SK-N-SH treated with all-trans-retinoic acid at 6 μM for 48 hours (cell line): Measurements from ENCODE around the gene NDRG2.

Source experiments
- ATAC-seq: fragments of 200-7000 bp; cut with Tn5 transposase; 3 replicates; pipeline ENCODE4 v1.9.1; 2020; ENCODE audit warnings: mild to moderate bottlenecking, moderate library complexity
- CSDC2 ChIP-seq: fragments of 250-450 bp; sonication (Bioruptor Pico); IDR thresholded peaks from 2 replicates; pipeline ENCODE4 v1.5.0; 2020; ENCODE audit warnings: mild to moderate bottlenecking, moderate library complexity
- ESRRG ChIP-seq: fragments of 250-450 bp; sonication (Bioruptor Pico); IDR thresholded peaks from 2 replicates; pipeline ENCODE4 v1.6.1; 2021; ENCODE audit warnings: mild to moderate bottlenecking
- GLIS3 ChIP-seq: fragments of 250-450 bp; sonication (Bioruptor Pico); IDR thresholded peaks from 2 replicates; pipeline ENCODE4 v1.5.0; 2020; ENCODE audit warnings: mild to moderate bottlenecking, moderate library complexity
- ISL1 ChIP-seq: fragments of 250-450 bp; sonication (Bioruptor Pico); IDR thresholded peaks from 2 replicates; pipeline ENCODE4 v2.1.2; 2022; ENCODE audit warnings: mild to moderate bottlenecking, moderate library complexity
- OSR1 ChIP-seq: fragments of 250-450 bp; sonication (Bioruptor Pico); IDR thresholded peaks from 2 replicates; pipeline ENCODE4 v1.8.0; 2022; ENCODE audit warnings: moderate library complexity, mild to moderate bottlenecking, inconsistent platforms
- PPARA ChIP-seq: fragments of 250-450 bp; sonication (Bioruptor Pico); IDR thresholded peaks from 2 replicates; pipeline ENCODE4 v1.5.0; 2020; ENCODE audit warnings: mild to moderate bottlenecking, borderline replicate concordance
- SNAI2 ChIP-seq: fragments of 250-450 bp; sonication (Bioruptor Pico); IDR thresholded peaks from 2 replicates; pipeline ENCODE4 v1.5.0; 2020; ENCODE audit warnings: mild to moderate bottlenecking, moderate library complexity
- TOX ChIP-seq: fragments of 250-450 bp; sonication (Bioruptor Pico); IDR thresholded peaks from 2 replicates; pipeline ENCODE4 v1.8.0; 2021; ENCODE audit warnings: mild to moderate bottlenecking, moderate library complexity, borderline replicate concordance
- ZFP30 ChIP-seq: fragments of 450-650 bp; formaldehyde crosslinking; IDR thresholded peaks from 2 replicates; pipeline ENCODE4 v1.5.0; 2022; ENCODE audit warnings: mild to moderate bottlenecking, moderate library complexity
- ZNF565 ChIP-seq: fragments of 450-650 bp; formaldehyde crosslinking; conservative IDR thresholded peaks from 2 replicates; pipeline ENCODE4 v1.5.0; 2020; ENCODE audit warnings: low read depth, mild to moderate bottlenecking, moderate library complexity
- ZNF70 ChIP-seq: fragments of 450-650 bp; formaldehyde crosslinking; IDR thresholded peaks from 2 replicates; pipeline ENCODE4 v1.5.0; 2020; ENCODE audit warnings: mild to moderate bottlenecking, moderate library complexity
- ZNF8 ChIP-seq: fragments of 450-650 bp; formaldehyde crosslinking; IDR thresholded peaks from 2 replicates; pipeline ENCODE4 v1.5.0; 2020; ENCODE audit warnings: mild to moderate bottlenecking, moderate library complexity
- TF ChIP-seq, protein P1 (sequence below): fragments of 250-450 bp; sonication (Bioruptor Pico); IDR thresholded peaks from 2 replicates; pipeline ENCODE4 v1.5.1; 2020; ENCODE audit warnings: low read depth, mild to moderate bottlenecking, moderate library complexity
- TF ChIP-seq, protein P2 (sequence below): fragments of 250-450 bp; sonication (Bioruptor Pico); IDR thresholded peaks from 2 replicates; pipeline ENCODE4 v1.8.0; 2021; ENCODE audit warnings: low read depth, mild to moderate bottlenecking, moderate library complexity, borderline replicate concordance
- TF ChIP-seq, protein P3 (sequence below): fragments of 250-450 bp; sonication (Bioruptor Pico); IDR thresholded peaks from 2 replicates; pipeline ENCODE4 v1.5.1; 2021; ENCODE audit warnings: mild to moderate bottlenecking, moderate library complexity
- TF ChIP-seq, protein P4 (sequence below): fragments of 250-450 bp; sonication (Bioruptor Pico); IDR thresholded peaks from 2 replicates; pipeline ENCODE4 v1.5.0; 2020; ENCODE audit warnings: mild to moderate bottlenecking, moderate library complexity
- TF ChIP-seq, protein P5 (sequence below): fragments of 250-450 bp; sonication (Bioruptor Pico); IDR thresholded peaks from 2 replicates; pipeline ENCODE4 v1.8.0; 2020; ENCODE audit warnings: mild to moderate bottlenecking, moderate library complexity, borderline replicate concordance

NDRG2 gene

DNA sequence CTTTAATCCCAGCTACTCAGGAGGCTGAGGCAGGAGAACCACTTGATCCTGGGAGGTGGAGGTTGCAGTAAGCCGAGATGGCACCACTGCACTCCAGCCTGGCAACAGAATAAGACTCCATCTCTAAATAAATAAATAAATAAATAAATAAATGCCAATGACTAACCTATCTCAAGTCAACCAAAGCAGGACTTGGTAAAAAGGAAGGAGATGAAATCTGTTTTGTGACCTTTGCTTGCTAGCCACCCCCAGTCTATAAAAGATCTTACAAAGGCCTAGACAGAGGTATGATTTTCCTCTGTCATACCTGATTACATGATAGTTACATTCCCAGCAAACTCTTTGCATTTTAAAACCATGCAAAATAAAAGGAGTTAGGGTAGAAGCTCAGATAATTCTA, 48.6 kb downstream of the NDRG2 start:
- no peak for ATAC-seq
- TF ChIP-seq, protein P1, sequence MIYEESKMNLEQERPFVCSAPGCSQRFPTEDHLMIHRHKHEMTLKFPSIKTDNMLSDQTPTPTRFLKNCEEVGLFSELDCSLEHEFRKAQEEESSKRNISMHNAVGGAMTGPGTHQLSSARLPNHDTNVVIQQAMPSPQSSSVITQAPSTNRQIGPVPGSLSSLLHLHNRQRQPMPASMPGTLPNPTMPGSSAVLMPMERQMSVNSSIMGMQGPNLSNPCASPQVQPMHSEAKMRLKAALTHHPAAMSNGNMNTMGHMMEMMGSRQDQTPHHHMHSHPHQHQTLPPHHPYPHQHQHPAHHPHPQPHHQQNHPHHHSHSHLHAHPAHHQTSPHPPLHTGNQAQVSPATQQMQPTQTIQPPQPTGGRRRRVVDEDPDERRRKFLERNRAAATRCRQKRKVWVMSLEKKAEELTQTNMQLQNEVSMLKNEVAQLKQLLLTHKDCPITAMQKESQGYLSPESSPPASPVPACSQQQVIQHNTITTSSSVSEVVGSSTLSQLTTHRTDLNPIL (CRISPR knock-in tag) = no peak
- no peak for TF ChIP-seq ZNF70 (CRISPR knock-in tag)
- TF ChIP-seq GLIS3 (CRISPR knock-in tag) = no peak
- no peak for TF ChIP-seq OSR1
- TF ChIP-seq, protein P2, sequence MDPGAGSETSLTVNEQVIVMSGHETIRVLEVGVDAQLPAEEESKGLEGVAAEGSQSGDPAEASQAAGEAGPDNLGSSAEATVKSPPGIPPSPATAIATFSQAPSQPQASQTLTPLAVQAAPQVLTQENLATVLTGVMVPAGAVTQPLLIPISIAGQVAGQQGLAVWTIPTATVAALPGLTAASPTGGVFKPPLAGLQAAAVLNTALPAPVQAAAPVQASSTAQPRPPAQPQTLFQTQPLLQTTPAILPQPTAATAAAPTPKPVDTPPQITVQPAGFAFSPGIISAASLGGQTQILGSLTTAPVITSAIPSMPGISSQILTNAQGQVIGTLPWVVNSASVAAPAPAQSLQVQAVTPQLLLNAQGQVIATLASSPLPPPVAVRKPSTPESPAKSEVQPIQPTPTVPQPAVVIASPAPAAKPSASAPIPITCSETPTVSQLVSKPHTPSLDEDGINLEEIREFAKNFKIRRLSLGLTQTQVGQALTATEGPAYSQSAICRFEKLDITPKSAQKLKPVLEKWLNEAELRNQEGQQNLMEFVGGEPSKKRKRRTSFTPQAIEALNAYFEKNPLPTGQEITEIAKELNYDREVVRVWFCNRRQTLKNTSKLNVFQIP (CRISPR knock-in tag) = no peak
- TF ChIP-seq SNAI2 (CRISPR knock-in tag) = no peak
- no peak for TF ChIP-seq ISL1
- TF ChIP-seq, protein P3, sequence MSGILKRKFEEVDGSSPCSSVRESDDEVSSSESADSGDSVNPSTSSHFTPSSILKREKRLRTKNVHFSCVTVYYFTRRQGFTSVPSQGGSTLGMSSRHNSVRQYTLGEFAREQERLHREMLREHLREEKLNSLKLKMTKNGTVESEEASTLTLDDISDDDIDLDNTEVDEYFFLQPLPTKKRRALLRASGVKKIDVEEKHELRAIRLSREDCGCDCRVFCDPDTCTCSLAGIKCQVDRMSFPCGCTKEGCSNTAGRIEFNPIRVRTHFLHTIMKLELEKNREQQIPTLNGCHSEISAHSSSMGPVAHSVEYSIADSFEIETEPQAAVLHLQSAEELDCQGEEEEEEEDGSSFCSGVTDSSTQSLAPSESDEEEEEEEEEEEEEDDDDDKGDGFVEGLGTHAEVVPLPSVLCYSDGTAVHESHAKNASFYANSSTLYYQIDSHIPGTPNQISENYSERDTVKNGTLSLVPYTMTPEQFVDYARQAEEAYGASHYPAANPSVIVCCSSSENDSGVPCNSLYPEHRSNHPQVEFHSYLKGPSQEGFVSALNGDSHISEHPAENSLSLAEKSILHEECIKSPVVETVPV (CRISPR knock-in tag) = no peak
- no peak for TF ChIP-seq TOX (CRISPR knock-in tag)
- no peak for TF ChIP-seq PPARA (CRISPR knock-in tag)
- TF ChIP-seq ZNF565 (CRISPR knock-in tag) = no peak
- no peak for TF ChIP-seq ESRRG (CRISPR knock-in tag)
- TF ChIP-seq ZNF8 (CRISPR knock-in tag) = no peak
- TF ChIP-seq, protein P4, sequence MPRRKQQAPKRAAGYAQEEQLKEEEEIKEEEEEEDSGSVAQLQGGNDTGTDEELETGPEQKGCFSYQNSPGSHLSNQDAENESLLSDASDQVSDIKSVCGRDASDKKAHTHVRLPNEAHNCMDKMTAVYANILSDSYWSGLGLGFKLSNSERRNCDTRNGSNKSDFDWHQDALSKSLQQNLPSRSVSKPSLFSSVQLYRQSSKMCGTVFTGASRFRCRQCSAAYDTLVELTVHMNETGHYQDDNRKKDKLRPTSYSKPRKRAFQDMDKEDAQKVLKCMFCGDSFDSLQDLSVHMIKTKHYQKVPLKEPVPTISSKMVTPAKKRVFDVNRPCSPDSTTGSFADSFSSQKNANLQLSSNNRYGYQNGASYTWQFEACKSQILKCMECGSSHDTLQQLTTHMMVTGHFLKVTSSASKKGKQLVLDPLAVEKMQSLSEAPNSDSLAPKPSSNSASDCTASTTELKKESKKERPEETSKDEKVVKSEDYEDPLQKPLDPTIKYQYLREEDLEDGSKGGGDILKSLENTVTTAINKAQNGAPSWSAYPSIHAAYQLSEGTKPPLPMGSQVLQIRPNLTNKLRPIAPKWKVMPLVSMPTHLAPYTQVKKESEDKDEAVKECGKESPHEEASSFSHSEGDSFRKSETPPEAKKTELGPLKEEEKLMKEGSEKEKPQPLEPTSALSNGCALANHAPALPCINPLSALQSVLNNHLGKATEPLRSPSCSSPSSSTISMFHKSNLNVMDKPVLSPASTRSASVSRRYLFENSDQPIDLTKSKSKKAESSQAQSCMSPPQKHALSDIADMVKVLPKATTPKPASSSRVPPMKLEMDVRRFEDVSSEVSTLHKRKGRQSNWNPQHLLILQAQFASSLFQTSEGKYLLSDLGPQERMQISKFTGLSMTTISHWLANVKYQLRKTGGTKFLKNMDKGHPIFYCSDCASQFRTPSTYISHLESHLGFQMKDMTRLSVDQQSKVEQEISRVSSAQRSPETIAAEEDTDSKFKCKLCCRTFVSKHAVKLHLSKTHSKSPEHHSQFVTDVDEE (CRISPR knock-in tag) = no peak
- TF ChIP-seq ZFP30 = no peak

DNA sequence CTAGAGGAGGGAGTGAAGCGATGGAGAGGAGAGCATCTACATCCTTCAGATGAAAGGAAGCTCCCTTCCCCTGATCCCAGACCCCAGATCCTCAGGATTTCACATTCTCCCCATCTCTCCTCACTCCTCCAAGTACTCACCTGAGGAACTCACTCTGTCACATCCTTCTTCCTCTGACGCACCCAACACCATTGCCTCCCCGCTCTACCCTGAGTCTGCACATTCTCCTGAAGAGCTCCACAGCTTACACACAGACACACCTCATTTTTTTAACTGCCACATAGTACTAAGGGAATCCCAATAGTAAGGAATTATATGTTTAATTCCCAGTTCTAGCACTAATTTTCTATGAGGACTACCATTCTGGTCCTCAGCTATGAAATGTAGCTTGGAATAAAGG, 51.4 kb downstream of the NDRG2 start:
- no peak for ATAC-seq
- TF ChIP-seq GLIS3 (CRISPR knock-in tag) (no peak), ZFP30 (no peak), CSDC2 (CRISPR knock-in tag) (no peak), ZNF70 (CRISPR knock-in tag) (no peak), OSR1 (no peak), ZNF565 (CRISPR knock-in tag) (no peak), SNAI2 (CRISPR knock-in tag) (no peak), ESRRG (CRISPR knock-in tag) (no peak)
- TF ChIP-seq, protein P4 (CRISPR knock-in tag) = no peak
- TF ChIP-seq, protein P5, sequence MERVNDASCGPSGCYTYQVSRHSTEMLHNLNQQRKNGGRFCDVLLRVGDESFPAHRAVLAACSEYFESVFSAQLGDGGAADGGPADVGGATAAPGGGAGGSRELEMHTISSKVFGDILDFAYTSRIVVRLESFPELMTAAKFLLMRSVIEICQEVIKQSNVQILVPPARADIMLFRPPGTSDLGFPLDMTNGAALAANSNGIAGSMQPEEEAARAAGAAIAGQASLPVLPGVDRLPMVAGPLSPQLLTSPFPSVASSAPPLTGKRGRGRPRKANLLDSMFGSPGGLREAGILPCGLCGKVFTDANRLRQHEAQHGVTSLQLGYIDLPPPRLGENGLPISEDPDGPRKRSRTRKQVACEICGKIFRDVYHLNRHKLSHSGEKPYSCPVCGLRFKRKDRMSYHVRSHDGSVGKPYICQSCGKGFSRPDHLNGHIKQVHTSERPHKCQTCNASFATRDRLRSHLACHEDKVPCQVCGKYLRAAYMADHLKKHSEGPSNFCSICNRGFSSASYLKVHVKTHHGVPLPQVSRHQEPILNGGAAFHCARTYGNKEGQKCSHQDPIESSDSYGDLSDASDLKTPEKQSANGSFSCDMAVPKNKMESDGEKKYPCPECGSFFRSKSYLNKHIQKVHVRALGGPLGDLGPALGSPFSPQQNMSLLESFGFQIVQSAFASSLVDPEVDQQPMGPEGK = no peak
- TF ChIP-seq, protein P2 (CRISPR knock-in tag) = no peak
- TF ChIP-seq, protein P3 (CRISPR knock-in tag) = no peak
- TF ChIP-seq, all 23 proteins: peak for 0
